ENCODE results near the gene DTWD2.
A peak's percentile ranks its signal among the peaks of the same experiment; 100 is the strongest.
"Not testable (repeated sequence)": the region's sequence is repeated elsewhere in the genome, so short reads cannot be mapped to it uniquely, and the experiment has no call there.

Gene DTWD2

GRCh38 chr5:118994595-118994994 lies 6.2 kb upstream of the DTWD2 start:
- DNase-seq: no peak

GRCh38 chr5:118993118-118993517 lies 4.8 kb upstream of the DTWD2 start:
- not testable (repeated sequence) for DNase-seq

- not testable (repeated sequence) for DNase-seq
Observed at GRCh38 chr5:118992055-118992454, 3.7 kb upstream of the DTWD2 start.

GRCh38 chr5:118990582-118990981 lies 2.2 kb upstream of the DTWD2 start:
- DNase-seq: no peak

GRCh38 chr5:118989816-118990215 lies 1.5 kb upstream of the DTWD2 start:
- no peak for DNase-seq

DNA sequence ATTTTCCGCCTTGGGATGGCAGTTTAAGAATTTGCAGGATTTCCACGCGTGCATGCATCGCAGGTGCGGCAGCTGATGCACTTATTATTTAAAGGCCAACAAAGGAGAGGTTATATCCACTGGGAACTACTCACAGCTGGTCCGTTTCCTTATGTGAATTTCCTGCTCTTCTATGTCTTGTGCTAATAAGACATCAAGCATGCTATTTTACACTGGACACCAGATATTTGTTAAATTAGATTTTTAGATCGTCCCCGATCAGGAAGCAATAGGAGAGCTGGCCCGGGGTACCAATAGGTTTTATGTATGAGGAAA lies 476 bp upstream of the DTWD2 start:
- DNase-seq: no peak

DNA sequence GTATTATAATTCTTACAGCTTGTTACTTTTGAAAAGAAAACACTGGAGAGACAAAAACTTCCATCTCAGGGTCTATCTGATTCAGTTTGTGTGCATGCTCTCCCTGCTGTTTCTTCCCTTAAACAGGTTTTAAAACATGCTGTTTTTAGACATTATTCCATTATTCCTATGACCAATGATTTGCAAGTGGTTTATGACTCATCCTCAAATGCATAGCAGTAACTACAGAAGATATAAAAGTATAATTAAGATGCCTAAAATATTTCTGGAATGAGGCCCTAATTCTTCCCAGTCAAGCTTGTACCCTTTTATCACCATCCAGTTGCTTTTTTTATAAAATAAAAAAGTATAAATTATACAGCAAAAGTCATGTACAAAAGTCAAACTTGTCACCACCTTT lies 3.7 kb downstream of the DTWD2 start:
- no peak for DNase-seq

DNA sequence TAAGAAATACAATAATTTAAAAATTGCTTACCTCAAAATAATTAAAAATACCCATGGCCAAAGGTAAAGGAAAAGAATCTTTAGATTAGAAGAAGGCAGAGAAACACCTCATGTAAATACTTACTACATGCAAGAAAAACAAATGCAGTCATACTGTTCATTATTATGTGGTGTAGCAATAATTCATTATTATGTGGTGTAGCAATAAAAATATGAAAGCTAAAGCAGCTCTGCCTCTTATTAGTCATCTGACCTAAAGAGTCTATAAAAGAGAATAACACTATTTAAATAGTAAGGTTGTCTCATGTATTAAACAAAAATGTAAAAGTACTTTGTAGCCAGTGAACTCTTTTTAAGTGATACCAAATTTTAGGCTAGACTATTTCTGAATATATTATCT lies 6.6 kb downstream of the DTWD2 start:
- DNase-seq: no peak

DNA sequence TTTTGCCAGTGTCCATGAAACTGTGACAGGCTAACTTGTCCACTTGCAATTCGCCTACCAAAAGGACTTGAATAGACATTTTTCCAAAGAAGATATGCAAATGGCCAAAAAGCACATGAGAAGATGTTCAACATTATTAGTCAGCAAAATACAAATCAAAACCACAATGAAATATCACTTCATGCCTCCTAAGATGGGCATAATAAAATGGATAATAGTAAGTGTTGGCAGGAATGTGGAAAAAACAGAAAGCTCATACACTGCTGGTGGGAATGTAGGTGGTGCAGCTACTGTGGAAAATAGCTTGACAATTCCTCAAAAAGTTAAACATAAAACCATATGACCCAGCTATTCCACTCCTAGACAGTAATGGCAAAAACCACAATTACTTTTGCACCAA lies 7.9 kb downstream of the DTWD2 start:
- no peak for DNase-seq

GRCh38 chr5:118980017-118980416 lies 8.3 kb downstream of the DTWD2 start:
- no peak for DNase-seq

- not testable (repeated sequence) for DNase-seq
Observed at GRCh38 chr5:118973779-118974445, 14.4 kb downstream of the DTWD2 start.

- DNase-seq: peak; percentile 77
Observed at GRCh38 chr5:118968925-118969375, 19.4 kb downstream of the DTWD2 start.

- no peak for DNase-seq
Observed at GRCh38 chr5:118968406-118968911, 19.9 kb downstream of the DTWD2 start.

GRCh38 chr5:118967059-118967508 lies 21.3 kb downstream of the DTWD2 start:
- DNase-seq: no peak

DNA sequence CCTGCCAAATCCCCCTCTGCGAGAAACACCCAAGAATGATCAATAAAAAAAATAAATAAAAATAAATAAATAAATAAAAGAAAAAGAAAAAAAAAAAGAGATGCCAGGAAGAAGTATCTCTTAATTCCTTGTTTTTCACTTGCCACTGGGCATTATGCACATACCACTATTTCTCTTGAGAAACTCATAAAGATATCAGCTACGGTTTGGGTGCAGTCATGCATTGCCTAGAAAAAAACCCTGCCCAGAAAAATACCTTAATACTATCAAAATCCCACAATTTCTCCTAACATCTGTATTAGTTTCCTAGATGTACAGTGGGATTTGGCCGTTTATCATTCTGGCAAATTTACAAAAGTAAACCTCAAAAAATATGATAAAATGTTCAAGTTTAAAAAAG lies 22.5 kb downstream of the DTWD2 start:
- DNase-seq: no peak

- not testable (repeated sequence) for DNase-seq
Observed at GRCh38 chr5:118964970-118965369, 23.4 kb downstream of the DTWD2 start.

- DNase-seq: not testable (repeated sequence)
Observed at GRCh38 chr5:118964388-118964787, 24.0 kb downstream of the DTWD2 start.

- DNase-seq: no peak
Observed at GRCh38 chr5:118963169-118963568, 25.2 kb downstream of the DTWD2 start.

GRCh38 chr5:118960557-118960956 lies 27.8 kb downstream of the DTWD2 start:
- no peak for DNase-seq

GRCh38 chr5:118956727-118957126 lies 31.6 kb downstream of the DTWD2 start:
- no peak for DNase-seq

- DNase-seq: no peak
Observed at GRCh38 chr5:118953652-118954005, 34.7 kb downstream of the DTWD2 start.

DNA sequence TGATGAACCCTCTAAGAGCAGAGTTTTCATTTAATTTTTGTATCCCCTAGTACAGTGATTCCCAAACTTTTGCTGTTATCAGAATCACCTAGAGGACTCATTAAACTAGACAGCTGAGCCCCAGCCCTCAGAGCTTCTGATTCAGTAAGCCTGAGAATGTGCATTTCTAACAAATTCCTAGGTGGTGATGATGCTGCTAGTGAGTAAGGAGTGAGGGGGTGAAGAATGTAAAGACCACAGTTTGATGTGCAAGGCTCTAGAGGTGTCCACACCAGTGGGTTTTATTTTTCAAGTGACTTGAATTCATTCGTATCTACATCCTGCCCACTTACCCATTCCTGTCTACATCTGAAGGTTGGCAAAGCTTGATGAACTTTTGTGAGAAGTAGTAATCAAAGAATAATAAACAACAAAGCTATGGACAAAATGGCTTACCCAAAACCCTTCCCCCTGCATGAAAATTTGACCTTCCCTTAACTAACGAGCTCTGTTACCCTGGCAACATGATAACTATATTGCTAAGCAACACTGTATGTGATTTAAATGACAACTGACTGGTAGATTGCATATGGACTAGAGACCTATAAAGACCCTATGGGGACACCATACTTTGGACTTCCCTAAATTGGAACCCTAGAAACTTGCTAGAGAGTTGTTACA lies 35.2 kb downstream of the DTWD2 start:
- no peak for DNase-seq

DNA sequence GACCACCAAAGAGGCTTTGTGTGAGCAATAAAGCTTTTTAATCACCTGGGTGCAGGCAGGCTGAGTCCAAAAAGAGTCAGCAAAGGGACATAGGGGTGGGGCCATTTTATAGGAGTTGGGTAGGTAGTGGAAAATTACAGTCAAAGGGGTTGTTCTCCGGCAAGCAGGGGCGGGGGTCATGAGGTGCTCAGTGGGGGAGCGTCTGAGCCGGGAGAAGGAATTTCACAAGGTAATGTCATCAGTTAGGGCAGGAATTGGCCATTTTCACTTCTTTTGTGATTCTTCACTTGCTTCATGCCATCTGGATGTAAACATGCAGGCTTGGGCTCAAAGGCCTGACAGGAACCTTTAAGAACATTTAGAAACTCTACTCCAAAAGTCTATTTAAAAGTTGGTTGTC lies 36.0 kb downstream of the DTWD2 start:
- not testable (repeated sequence) for DNase-seq

- not testable (repeated sequence) for DNase-seq
Observed at GRCh38 chr5:118950354-118950753, 38.0 kb downstream of the DTWD2 start.
